Astrocyte of the spinal cord (primary cell): ENCODE measurements around the gene EDEM3.

Source experiments
- DNase-seq: peaks from one replicate; pipeline ENCODE4 v3.0.0; 2011; ENCODE audit warnings: low read depth, low spot score
- H3K4me3 ChIP-seq: 2 replicates; pipeline ENCODE4 v1.5.1; 2011; ENCODE audit warnings: low read depth, mild to moderate bottlenecking, low read length, moderate library complexity
- in situ Hi-C: cut with HindIII; loops from 2 replicates; pipeline ENCODE4 v1.10.0; 2017; ENCODE audit warnings: low sequenced_read_pairs
- TF ChIP-seq, protein P1 (sequence below): IDR thresholded peaks from 2 replicates; pipeline ENCODE4 v1.5.1; 2012; ENCODE audit warnings: low read depth, mild to moderate bottlenecking, low read length, inconsistent platforms

Gene EDEM3

DNA sequence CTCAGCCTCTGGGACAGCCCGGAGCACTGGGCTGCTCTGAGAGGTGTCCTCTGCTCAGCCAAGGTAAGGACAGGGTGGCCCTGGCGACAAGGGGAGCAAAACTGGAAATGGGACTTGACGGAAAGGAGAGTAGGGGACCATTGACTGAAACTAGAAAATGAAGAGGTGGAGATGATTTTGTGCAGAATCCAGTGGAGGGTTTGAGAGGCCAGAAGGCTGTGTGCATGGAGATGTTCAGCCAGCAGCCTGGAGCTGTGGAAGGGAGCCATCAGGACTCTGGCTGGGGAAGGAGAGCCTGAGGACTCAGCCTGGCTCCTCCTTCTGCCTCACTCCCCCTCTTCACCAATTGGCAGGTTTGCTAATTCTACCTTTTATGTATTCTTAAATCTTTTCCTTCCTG is 114.2 kb downstream of the EDEM3 start:
- DNase-seq, result no peak
- no peak overlapping the region for H3K4me3 ChIP-seq
- TF ChIP-seq, protein P1, sequence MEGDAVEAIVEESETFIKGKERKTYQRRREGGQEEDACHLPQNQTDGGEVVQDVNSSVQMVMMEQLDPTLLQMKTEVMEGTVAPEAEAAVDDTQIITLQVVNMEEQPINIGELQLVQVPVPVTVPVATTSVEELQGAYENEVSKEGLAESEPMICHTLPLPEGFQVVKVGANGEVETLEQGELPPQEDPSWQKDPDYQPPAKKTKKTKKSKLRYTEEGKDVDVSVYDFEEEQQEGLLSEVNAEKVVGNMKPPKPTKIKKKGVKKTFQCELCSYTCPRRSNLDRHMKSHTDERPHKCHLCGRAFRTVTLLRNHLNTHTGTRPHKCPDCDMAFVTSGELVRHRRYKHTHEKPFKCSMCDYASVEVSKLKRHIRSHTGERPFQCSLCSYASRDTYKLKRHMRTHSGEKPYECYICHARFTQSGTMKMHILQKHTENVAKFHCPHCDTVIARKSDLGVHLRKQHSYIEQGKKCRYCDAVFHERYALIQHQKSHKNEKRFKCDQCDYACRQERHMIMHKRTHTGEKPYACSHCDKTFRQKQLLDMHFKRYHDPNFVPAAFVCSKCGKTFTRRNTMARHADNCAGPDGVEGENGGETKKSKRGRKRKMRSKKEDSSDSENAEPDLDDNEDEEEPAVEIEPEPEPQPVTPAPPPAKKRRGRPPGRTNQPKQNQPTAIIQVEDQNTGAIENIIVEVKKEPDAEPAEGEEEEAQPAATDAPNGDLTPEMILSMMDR, result no peak
- in situ Hi-C loops, result no loop called here
